GM21423 (cell line): Measurements from ENCODE around the gene TBC1D32.
"Not testable (repeated sequence)": the region's sequence is repeated elsewhere in the genome, so short reads cannot be mapped to it uniquely, and the experiment has no call there.

Experiments
- ATAC-seq: cut with Tn5 transposase; IDR thresholded peaks from one replicate; pipeline ENCODE4 v1.9.1; 2021; ENCODE audit warnings: mild to moderate bottlenecking, moderate library complexity; ENCODE audit not compliant: unreplicated experiment

The TBC1D32 gene, protein sequence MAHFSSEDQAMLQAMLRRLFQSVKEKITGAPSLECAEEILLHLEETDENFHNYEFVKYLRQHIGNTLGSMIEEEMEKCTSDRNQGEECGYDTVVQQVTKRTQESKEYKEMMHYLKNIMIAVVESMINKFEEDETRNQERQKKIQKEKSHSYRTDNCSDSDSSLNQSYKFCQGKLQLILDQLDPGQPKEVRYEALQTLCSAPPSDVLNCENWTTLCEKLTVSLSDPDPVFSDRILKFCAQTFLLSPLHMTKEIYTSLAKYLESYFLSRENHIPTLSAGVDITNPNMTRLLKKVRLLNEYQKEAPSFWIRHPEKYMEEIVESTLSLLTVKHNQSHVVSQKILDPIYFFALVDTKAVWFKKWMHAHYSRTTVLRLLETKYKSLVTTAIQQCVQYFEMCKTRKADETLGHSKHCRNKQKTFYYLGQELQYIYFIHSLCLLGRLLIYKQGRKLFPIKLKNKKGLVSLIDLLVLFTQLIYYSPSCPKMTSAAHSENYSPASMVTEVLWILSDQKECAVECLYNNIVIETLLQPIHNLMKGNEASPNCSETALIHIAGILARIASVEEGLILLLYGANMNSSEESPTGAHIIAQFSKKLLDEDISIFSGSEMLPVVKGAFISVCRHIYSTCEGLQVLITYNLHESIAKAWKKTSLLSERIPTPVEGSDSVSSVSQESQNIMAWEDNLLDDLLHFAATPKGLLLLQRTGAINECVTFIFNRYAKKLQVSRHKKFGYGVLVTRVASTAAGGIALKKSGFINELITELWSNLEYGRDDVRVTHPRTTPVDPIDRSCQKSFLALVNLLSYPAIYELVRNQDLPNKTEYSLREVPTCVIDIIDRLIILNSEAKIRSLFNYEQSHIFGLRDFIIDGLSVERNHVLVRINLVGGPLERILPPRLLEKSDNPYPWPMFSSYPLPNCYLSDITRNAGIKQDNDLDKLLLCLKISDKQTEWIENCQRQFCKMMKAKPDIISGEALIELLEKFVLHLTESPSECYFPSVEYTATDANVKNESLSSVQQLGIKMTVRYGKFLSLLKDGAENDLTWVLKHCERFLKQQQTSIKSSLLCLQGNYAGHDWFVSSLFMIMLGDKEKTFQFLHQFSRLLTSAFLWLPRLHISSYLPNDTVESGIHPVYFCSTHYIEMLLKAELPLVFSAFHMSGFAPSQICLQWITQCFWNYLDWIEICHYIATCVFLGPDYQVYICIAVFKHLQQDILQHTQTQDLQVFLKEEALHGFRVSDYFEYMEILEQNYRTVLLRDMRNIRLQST

DNA sequence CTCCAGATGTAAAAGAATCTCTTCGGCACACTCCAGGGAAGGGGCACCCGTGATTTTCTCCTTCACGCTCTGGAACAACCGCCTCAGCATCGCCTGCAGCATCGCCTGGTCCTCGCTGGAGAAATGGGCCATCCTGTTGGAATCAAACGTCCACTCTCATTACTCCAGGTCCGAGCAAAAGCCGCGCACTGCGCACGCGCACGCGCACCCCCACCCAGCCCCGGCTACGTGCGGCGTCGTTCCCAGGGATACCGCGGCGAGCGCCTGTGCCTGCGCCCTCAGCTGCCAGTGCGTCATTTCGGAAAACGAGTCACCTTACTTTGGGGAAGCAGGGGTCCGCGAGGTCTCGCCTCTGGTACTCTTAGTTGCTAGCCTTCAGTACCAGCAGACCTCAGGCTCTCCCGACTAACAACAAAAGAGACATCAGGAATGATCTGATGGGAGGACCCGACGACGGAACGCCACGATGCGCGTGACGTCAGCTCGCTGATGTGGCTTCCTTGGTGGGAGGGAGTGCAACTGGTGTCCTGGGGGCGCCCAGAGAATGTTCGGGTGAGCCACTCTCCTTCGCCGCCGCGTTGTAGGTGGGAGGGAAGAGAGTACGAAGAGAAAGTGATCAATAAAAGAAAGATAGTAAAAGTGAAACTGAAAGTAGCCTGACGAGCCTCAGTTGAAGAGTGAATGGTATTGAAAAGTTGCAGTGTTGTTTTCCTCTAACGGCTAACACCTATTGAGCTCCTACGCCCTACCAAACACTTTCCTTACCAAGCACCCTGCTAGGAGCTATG, at the start of gene TBC1D32:
TBC1D32 (minus strand) TSS at position 182 of the 788 bp plus-strand sequence; CDS start at position 132, 50 bp downstream.
- ATAC-seq: peak; percentile 92

DNA sequence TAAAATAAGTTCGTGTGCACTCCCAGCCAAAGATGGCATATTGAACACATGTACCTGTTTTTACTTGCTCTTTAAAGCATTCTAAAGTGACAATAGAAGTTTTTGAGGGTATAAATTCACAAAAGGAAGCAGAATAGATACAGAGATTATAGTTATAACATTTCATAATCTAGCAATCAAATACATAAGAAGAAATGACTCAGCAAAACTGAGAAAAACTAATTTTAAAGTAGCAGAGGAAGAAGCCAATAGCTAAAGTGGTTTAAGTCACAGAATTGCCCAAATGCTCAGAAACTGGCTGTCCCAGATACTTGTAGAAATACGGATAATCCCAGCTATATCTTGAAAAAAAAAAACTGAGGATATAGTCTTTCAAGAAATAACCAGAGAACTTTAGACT, 49.2 kb upstream of the TBC1D32 start:
- ATAC-seq: no peak

DNA sequence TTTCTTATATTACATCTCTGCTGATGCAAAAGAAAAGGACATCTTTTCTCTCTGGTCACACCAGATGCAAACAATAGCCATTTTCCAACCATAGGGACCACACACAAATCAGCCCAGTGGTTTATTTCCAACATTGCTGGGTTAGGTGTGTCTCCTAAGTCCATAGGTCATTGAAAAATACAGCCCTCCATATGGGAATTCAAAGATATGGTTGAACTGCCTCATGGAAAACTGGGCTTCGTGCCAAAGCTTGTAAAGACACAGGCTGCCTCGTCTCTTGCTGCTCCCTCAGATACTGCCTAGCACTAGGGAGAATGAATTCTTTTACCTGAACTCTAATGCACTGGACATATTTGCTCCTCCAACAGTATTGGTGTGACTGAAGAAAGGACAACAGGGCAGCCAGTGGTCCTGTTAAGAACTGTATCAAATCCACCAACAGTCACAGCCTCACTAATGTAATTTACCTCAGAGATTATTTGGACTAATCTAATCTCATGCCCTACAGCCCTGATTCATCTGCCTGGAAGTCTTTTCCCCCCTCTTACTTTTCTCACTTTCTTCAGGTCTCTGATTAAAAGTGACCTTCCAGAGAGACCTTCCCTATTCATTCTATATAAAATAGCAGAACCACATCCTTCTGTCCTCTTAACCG, 48.3 kb upstream of the TBC1D32 start:
- ATAC-seq: no peak

DNA sequence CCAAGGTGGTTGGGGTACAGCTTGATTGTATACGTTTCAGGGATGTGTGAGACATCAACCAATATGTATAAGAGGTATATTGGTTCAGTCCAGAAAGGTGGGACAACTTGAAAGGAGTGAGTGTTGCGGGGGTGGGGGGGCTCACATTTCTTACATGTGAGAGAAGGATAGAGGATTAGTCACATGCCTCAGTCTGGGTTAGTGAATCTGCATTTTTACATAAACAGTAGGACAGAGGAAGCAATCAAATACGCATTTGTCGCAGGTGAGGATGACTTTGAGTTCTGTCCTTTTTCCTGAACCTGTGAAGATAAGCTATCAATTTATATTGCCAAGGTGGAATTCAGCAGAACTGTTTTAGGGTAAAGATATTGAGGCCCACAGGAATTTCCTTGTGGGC, 42.1 kb upstream of the TBC1D32 start:
- no peak for ATAC-seq

DNA sequence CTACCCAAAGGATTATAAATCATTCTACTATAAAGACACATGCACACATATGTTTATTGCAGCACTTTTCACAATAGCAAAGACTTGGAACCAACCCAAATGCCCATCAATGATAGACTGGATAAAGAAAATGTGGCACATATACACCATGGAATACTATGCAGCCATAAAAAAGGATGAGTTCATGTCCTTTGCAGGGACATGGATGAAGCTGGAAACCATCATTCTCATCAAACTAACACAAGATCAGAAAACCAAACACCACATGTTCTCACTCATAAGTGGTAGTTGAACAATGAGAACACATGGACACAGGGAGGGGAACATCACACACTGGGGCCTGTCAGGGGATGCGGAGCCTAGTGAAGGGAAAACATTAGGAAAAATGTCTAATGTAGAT, 39.9 kb upstream of the TBC1D32 start:
- ATAC-seq: not testable (repeated sequence)

DNA sequence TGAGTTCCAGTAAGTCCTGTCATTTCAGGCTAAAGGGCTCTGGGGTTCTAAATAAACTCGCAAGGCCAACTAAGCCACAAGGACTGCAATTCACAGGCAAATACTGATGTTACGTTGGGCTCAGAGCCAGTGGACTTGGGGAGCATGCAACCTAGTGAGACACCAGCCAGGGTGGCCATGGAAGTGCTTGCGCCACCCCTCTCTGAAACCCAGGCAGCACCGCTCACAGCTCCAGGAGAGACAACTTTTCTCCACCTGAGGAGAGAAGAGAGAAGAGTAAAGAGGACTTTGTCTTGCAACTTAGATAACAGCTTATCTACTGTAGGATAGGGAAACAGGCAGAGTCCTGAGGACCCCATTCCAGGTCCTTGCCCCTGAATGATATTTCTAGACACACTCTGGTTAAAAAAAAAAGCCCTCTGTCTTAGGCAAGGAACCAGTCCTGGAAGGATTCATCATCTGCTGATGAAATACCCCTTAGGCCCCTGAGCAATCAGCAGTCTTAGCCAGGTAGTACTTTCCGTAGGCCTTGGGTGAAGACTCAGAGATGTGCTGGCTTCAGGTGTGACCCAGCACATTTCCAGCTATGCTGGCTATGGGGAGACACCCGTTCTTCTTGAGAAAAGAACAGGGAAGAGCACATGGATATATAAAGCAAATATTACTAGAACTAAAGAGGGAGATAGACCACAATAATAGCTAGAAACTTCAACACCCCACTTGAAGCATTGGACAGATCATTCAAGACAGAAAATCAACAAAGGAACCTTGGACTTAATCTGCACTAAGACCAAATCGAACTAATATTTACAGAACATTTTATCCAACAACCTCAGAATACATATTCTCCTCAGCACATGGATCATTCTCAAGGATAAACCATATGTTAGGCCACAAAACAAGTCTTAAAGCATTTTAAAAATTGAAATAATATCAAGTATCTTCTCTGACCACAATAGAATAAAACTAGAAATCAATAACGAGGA, 31.5 kb upstream of the TBC1D32 start:
- ATAC-seq: no peak

DNA sequence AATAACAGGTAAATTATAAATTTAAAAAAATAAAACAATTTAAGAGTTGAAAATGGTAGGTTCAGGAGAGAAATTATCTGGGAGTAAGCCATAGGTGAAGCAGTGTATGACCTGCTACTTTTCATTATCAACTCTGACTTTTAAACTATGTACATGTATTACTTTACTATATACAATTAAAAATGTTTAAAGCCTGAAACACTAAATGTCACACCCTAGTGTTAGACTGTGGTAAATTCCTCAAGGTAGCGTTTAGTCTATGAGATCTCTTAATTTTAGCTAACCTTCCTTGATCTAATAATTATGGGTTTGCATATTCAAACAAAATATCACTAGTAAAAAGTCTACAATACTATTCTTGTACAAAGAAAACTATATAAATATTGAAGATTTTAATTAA, 22.3 kb upstream of the TBC1D32 start:
- no peak for ATAC-seq

DNA sequence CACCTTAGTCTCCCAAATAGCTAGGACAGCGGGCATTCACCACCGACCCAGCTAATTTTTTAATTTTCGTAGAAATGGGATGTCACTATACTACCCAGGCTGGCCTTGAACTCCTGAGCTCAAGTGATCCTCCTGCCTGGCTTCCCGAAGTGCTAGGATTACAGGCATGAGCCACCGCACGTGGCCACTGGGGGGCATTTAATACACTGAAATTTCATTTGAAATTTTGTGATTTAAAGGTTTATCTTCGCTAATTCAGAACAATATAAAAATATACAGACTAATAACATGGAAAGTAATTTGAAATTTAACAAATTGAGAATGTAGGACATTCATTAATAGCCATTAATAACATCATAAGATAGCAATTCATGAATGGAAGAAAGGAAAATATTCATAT, 20.5 kb upstream of the TBC1D32 start:
- ATAC-seq: no peak

DNA sequence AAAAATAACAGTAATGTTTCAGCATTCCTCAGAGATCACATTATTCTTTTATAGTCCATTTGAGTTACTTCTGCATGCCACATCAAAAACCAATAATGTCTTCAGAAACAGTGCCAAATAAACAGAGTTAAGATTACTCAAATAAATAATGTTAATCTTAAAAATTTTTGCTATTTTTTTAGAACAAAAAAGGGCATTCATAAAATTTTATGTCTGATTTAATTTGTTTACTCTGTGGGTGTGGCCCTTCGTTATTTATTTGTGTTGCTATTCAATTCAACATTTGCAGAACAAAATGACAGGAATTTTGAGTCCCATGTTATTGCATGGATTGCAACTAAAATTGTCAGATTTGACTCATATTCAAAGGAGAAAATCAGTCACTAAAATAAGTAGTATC, 18.7 kb upstream of the TBC1D32 start:
- no peak for ATAC-seq

DNA sequence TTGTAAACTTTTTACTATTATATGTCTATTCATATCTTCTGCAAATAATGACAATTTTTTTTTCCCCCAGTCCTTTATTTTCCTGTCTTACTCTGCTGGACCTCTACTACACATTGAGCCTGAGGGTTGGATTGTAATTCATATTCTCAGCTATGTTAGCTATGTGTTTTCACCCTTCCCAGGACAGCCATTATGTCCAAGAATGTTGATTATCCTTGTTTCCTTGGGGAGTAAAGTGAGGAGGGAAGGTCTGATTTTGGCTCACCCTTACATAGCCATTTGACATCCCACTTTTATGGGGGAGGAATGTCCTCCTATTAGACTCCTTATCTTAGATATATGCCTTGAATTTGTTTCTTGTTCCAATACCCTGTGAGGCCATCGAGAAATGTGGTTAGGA, 17.6 kb upstream of the TBC1D32 start:
- ATAC-seq: no peak

DNA sequence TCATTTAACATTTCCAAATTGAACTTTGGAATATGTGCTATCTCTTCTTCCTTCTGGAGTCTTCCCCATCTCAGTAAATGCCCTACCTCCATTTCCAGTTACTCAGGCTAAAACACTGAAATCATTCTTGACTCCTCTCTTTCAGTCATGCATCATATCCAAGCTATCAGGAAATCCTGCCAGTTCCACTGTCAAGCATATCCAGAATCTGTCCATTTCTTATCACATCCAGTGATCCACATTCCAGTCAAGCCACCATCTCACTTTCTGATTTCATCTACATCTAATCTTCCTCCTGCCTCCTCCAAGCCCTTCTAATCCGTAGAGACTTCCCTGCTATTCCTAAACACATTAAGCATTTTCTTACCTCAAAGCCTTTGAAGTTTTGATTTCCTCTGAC, 15.3 kb upstream of the TBC1D32 start:
- no peak for ATAC-seq

DNA sequence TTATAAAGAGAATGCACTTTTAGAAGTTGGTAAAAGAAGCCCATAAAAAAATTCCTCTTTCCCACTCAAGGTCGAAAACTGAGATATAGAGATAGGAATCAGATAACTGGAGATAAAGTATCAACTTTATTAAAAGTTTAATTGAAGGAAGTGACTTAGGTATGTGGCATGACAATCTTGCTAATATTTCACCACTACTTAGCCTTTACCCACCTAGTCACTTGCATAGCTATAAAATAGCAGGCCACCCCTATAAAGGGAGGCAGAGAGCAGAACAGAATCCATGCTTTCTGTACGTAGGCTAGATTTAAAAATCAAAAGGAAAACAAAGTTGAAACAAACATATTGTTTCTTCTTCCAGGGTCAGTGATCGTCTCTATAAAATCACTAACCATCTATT, 13.2 kb upstream of the TBC1D32 start:
- ATAC-seq: no peak

DNA sequence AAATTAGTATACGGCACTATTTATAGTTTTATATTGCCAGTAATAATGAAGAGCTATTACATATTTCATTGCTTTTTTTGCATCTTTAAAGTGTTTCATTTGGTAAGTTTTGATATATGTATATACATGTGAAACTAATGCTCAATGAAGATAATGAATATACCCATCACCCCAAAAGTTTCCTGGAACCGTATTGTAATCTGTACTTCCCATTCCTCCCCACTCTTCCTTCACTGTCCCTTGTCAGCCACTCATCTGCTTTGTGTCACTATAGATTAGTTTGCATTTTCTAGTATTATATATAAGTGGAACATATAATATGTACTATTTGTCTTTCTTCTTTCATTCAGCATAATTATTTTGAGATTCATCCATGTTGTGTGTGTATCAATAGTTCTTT, 10.3 kb upstream of the TBC1D32 start:
- ATAC-seq: no peak

DNA sequence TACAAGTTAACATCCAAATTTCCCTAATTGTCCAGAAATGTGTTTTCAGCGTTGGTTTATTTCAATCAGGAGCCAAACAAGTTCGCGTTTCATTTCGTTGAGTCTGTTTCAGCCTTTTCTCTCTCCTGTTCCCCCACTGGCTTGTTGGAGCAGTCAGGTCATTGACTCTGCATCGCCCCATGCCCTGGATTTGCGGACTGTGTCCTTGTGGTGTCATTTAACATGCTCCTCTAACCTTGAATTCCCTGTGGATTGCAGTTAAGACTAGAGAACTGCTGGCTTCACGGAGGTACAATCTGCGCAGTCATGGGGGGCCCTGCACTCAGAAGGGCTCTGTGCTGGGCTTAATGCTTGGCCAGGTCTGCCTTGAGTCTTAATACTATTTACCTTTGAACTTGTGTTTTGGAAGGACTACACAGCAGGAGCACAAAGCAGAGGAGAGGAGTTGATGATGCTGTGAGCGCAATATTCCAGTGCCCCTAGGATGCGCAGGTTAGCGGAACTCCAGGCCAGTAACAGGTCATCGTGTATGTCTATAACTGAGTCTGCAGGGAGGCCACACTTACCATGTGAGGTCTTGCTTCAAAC, 5.5 kb upstream of the TBC1D32 start:
- ATAC-seq: no peak

DNA sequence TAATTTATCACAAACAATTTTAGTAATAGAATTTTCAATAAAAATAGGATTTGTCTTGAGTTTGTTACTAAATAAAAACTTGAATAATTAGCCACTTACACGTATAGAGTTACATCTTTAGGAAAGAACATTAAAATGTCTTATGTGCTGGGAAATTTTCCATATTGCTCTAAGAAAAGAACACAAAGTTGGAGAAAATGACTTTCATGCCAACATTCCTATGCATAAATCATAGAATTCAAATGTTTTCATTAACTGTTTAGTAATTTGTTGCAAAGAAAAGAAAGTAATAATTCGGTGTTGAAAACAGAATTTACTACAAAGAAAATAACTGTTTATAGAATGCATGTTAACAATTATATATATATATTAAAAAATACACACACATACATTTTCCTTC, 4.7 kb upstream of the TBC1D32 start:
- no peak for ATAC-seq

DNA sequence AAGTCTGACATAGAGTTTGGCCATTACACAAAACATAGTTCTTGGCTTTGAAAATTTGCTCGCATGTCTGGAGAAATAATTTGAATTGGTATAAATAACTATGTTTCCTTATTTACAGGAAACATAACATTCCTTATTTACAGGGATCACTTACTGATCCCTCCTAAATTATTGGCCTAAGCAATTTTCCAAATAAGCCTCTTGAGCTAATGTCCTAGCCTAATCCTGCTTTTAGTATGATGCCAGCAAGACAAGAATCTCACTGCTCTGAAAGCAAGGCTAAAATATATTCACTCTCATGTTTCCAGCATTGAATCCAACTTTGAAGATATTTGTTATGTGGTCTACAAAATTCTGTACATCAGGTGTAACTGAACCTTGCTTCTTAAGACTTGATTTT, 4.1 kb upstream of the TBC1D32 start:
- no peak for ATAC-seq

DNA sequence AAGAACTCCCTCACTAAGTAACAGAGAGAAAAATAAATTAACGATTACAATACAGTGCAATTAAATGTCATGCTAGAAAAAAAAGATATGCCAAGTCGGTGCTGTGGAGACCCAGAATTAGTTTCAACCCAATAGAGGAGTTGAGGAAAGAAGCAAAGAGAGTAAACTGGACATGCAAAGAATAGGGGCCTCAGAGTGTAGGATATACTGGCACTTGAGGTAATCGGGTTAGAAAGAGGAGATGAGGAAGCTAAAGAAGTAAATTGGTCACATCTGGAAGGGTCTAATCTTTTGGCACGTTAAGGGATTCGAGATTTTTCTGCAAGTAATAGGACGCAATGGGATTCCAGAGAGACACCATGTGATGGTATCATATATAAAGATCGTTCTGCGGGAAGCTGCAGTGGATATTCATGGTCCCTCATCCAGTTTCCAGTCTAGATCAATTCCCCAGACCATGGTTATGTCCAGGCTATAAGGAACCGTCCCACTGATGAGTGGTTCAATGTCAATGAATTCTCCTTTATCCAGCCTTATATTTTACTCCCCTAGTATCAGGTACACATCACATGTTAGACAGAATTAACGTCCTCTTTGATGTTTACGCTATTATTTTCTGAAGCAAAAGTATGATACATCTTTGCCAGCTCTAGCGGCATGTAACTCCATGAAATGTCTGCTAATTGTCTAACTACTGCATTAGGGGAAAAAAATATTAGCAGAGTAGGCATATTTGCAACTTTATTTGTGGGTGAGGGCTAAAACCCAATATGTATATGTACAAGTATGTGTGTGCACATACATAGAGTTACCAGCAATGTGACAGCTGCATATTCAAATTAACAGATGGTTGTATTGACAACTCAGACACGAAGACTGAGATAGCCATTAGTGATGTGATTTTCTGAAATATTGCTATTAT, 1.1 kb upstream of the TBC1D32 start:
- ATAC-seq: no peak
